SH-SY5Y (cell line): Measurements from ENCODE around the gene ABCA13.

Experiments used
- GATA2 ChIP-seq: IDR thresholded peaks from 2 replicates; pipeline ENCODE4 v1.6.1; 2011; ENCODE audit warnings: mild to moderate bottlenecking, low read depth, low read length
- GATA3 ChIP-seq: IDR thresholded peaks from 2 replicates; pipeline ENCODE4 v1.6.1; 2011; ENCODE audit warnings: low read depth, mild to moderate bottlenecking, low read length, moderate library complexity

GRCh38 chr7:48176356-48176893, 5.2 kb downstream of the ABCA13 start:
- TF ChIP-seq GATA2 = no peak
- TF ChIP-seq GATA3 = no peak
